NCI-H2171 (cell line): Measurements from ENCODE around the gene IRS1.

Source experiments
- DNase-seq: peaks from one replicate; lab custom pipeline; 2025; lab: John Stamatoyannopoulos, UW

Gene IRS1

GRCh38 chr2:226791056-226791486 lies 8.5 kb downstream of the IRS1 start:
- peak; percentile 24 for DNase-seq

- no peak for DNase-seq
These were observed 9.2 kb downstream of the IRS1 start for GRCh38 chr2:226790431-226790830.

- no peak for DNase-seq
These were observed 9.6 kb downstream of the IRS1 start for GRCh38 chr2:226790011-226790410.

- no peak for DNase-seq
These were observed 10.6 kb downstream of the IRS1 start for GRCh38 chr2:226788881-226789490.

- no peak for DNase-seq
These were observed 11.6 kb downstream of the IRS1 start for GRCh38 chr2:226788064-226788463.

- DNase-seq: no peak
These were observed 15.7 kb downstream of the IRS1 start for GRCh38 chr2:226783885-226784284.

- DNase-seq: no peak
These were observed 17.4 kb downstream of the IRS1 start for GRCh38 chr2:226782092-226782713.

- DNase-seq: no peak
These were observed 19.2 kb downstream of the IRS1 start for GRCh38 chr2:226780431-226780830.

GRCh38 chr2:226777611-226778010 lies 22.0 kb downstream of the IRS1 start:
- DNase-seq: no peak

GRCh38 chr2:226776104-226776503 lies 23.5 kb downstream of the IRS1 start:
- DNase-seq: no peak

GRCh38 chr2:226775032-226775509 lies 24.5 kb downstream of the IRS1 start:
- no peak for DNase-seq

- DNase-seq: no peak
These were observed 26.3 kb downstream of the IRS1 start for GRCh38 chr2:226773291-226773690.

- no peak for DNase-seq
These were observed 27.0 kb downstream of the IRS1 start for GRCh38 chr2:226772389-226773179.

GRCh38 chr2:226771067-226771466 lies 28.6 kb downstream of the IRS1 start:
- DNase-seq: no peak

- DNase-seq: no peak
These were observed 32.4 kb downstream of the IRS1 start for GRCh38 chr2:226767056-226767813.

- DNase-seq: no peak
These were observed 33.1 kb downstream of the IRS1 start for GRCh38 chr2:226766352-226767055.

- DNase-seq: no peak
These were observed 36.3 kb downstream of the IRS1 start for GRCh38 chr2:226763320-226763719.

- no peak for DNase-seq
These were observed 38.4 kb downstream of the IRS1 start for GRCh38 chr2:226761195-226761583.

- DNase-seq: no peak
These were observed 39.0 kb downstream of the IRS1 start for GRCh38 chr2:226760412-226761194.

- DNase-seq: no peak
These were observed 39.9 kb downstream of the IRS1 start for GRCh38 chr2:226759768-226760167.
